Measurements from ENCODE around the gene SLC8A2. TPM values are rescaled to one million over a fixed set of nuclear protein-coding genes. Genes with fewer than 3 reads are reported as not detected.

Gene SLC8A2
- total and polyA plus RNA-seq, 2 of the 8 experiments (the other 6 are each of a cell fraction or from before 2014, with no cell fraction given) = 7.3 to 12.4 TPM

DNA sequence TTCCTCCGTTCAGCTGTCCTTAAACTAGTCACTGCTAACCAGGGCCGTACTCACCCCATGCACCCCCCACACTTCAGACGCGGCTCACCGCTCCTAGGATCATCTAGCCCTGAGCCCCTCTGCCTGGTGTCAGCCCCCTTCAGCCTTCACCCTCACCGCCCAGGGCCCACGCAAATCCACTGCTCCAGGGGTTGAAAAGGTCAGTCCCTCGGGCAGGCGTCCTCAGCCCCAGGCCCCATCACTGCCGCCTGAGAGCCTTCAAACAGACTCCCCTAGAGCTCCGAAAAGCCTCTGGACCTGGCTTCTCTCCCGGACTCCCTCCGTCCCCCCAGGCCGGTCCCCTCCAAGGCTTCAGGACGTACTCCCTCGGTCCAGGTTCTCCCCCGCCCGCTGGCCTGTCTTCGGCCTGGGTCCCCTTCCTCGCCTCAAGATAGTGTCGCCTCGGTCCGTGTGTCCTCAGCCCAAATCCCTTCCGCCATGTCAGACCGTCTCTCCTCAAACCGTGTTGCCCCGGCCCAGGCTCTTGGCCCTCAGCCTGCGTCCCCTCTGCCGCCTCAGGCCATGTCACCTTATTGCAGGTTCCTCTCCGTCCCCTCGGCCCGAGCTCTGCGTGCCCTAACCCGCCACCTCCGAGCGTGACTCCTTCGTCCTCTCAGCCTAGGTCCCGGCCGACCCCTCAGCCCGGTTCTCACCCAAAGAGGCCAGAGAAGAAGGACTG, 42.6 kb upstream of the SLC8A2 start:
- Histone ChIP-seq H3K79me2 (ENCODE audit: control insufficient read depth in 1 of 2, insufficient read depth in 2 of 2, low read length in 2 of 2) (peaks cover 6 to 52% of the 10 kb centered on the region in 2 experiments; a peak in 3 of 4 replicates), H4K20me1 (replicated peaks in 1 of 2; ENCODE audit: control insufficient read depth in 1 of 2, insufficient read depth in 2 of 2, low read length in 2 of 2) (peaks cover 3 to 23% of the 10 kb centered on the region in 2 experiments), H2BK15ac (ENCODE audit: low read length) (no peak overlapping the region), H3K14ac (ENCODE audit: insufficient read length) (no peak overlapping the region), H4K8ac (ENCODE audit: extremely low read depth, insufficient read depth, low read length) (peak overlapping the region; percentile 31; the same call in 1 of the 2 replicates), H3K56ac (replicated peaks; ENCODE audit: insufficient read length, low read depth, low read length) (peak overlapping the region; percentile 63), H3K4me1 (replicated peaks in 1 of 4; ENCODE audit: control insufficient read depth in 3 of 4, insufficient read depth in 4 of 4, low read length in 3 of 4) (peaks cover 0 to 3% (median 3%) of the 10 kb centered on the region in 4 experiments; a peak in 5 of 7 replicates), H2BK12ac (ENCODE audit: low read depth, low read length) (peak overlapping the region; percentile 68; the same call in 1 of the 2 replicates), H3K9ac (replicated peaks in 1 of 4; ENCODE audit: extremely low read depth in 1 of 4, low read depth in 3 of 4, low read length in 3 of 4) (peak overlapping the region; percentile 81 to 92 (median 85)), H4K91ac (replicated peaks; ENCODE audit: insufficient read length, low read length) (no peak overlapping the region), H3K4me3 (ENCODE audit: extremely low read depth in 1 of 4, insufficient read depth in 2 of 4, low read depth in 3 of 4, low read length in 4 of 4) (peak overlapping the region; percentile 88 to 96 (median 94)), H2BK5ac (ENCODE audit: low read depth, low read length) (peak overlapping the region; percentile 92), H3K27ac (ENCODE audit: low read depth, low read length) (peak overlapping the region; percentile 60; the same call in 1 of the 2 replicates), H2BK20ac (ENCODE audit: low read length) (no peak overlapping the region), H3K27me3 (replicated peaks in 1 of 4; ENCODE audit: control insufficient read depth in 3 of 4, extremely low read depth in 1 of 4, insufficient read depth in 3 of 4, low read length in 3 of 4) (no peaks in the 10 kb centered on the region), H3K79me1 (ENCODE audit: low read depth, low read length) (peaks cover 25% of the 10 kb centered on the region), H2AFZ (ENCODE audit: low read length) (no peak overlapping the region), H4K5ac (ENCODE audit: insufficient read length, low read depth, low read length) (peak overlapping the region; percentile 34), H3K36me3 (ENCODE audit: control insufficient read depth in 2 of 4, insufficient read depth in 4 of 4, low read length in 3 of 4) (no peaks in the 10 kb centered on the region), H3K4ac (replicated peaks; ENCODE audit: insufficient read length, low read depth, low read length) (peak overlapping the region; percentile 59), H3K9me3 (ENCODE audit: insufficient read depth in 2 of 2, low read depth in 1 of 2, low read length in 1 of 2) (no peaks in the 10 kb centered on the region), H2BK120ac (replicated peaks; ENCODE audit: low read depth, low read length) (no peak overlapping the region), H3K18ac (ENCODE audit: extremely low read depth, low read length) (no peak overlapping the region; the same call in 1 of the 2 replicates), H3K23me2 (ENCODE audit: low read depth, low read length) (peaks cover 6% of the 10 kb centered on the region; the same call in 1 of the 2 replicates), H3K4me2 (ENCODE audit: insufficient read depth in 1 of 2, low read depth in 2 of 2, low read length in 2 of 2) (peak overlapping the region; percentile 81 to 90), H2AK5ac (ENCODE audit: low read depth, low read length) (no peak overlapping the region), H3K23ac (ENCODE audit: insufficient read length) (no peak overlapping the region)
- WGBS, 2 experiments (ENCODE audit: extremely low coverage in 1 of 2, insufficient coverage in 1 of 2, insufficient read length in 1 of 2, insufficient replicate concordance in 2 of 2, low coverage in 1 of 2, low lambda C conversion rate in 2 of 2, missing lambda C conversion rate in 1 of 2) = 12% methylated on average over 36 of the region's 40 CpGs; no CpG with 5 or more reads in 1 of the 2 experiments
- POLR2A ChIA-PET (ENCODE audit: partially characterized antibody) = interaction anchor here (1.1 to 1.7 kb wide), 3 partner anchors 78 to 143 kb away, joined by 3 to 4 read pairs (median 4); no protein-coding TSS in a partner anchor
- FAIRE-seq (no peak), DNase-seq (ENCODE audit: low read depth in 1 of 2, low spot score in 2 of 2) (no peak)
- TF ChIP-seq, protein P1, sequence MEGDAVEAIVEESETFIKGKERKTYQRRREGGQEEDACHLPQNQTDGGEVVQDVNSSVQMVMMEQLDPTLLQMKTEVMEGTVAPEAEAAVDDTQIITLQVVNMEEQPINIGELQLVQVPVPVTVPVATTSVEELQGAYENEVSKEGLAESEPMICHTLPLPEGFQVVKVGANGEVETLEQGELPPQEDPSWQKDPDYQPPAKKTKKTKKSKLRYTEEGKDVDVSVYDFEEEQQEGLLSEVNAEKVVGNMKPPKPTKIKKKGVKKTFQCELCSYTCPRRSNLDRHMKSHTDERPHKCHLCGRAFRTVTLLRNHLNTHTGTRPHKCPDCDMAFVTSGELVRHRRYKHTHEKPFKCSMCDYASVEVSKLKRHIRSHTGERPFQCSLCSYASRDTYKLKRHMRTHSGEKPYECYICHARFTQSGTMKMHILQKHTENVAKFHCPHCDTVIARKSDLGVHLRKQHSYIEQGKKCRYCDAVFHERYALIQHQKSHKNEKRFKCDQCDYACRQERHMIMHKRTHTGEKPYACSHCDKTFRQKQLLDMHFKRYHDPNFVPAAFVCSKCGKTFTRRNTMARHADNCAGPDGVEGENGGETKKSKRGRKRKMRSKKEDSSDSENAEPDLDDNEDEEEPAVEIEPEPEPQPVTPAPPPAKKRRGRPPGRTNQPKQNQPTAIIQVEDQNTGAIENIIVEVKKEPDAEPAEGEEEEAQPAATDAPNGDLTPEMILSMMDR (IDR thresholded peaks at IDR 0.05; ENCODE audit: control extremely low read depth in 1 of 3, insufficient read depth in 1 of 3, low read depth in 1 of 3, low read length in 3 of 3) = no peak
- TF ChIP-seq RAD21 (IDR thresholded peaks at IDR 0.05 in 1 of 2, conservative IDR thresholded peaks at IDR 0.05 in 1 of 2; ENCODE audit: low read depth in 2 of 2, low read length in 2 of 2) (no peak), SAP30 (IDR thresholded peaks at IDR 0.05; ENCODE audit: insufficient read depth, insufficient replicate concordance, low read length) (peak; percentile 87), TAF7 (optimal IDR thresholded peaks at IDR 0.05; ENCODE audit: borderline replicate concordance, low read depth, low read length) (no peak), YY1 (IDR thresholded peaks at IDR 0.05; ENCODE audit: low read depth, low read length) (no peak)
- CTCF ChIA-PET (ENCODE audit: partially characterized antibody) = interaction anchor here (0.6 to 2.9 kb wide), 10 partner anchors 11 to 274 kb away, joined by 3 to 15 read pairs (median 5); no protein-coding TSS in a partner anchor
